COLO668 (cell line): ENCODE measurements around the gene SNRPA1.
"Not testable (repeated sequence)": the region's sequence is repeated elsewhere in the genome, so short reads cannot be mapped to it uniquely, and the experiment has no call there.

Source experiments
- DNase-seq: peaks from one replicate; lab custom pipeline; 2025; ENCODE audit not compliant: unreplicated experiment; lab: John Stamatoyannopoulos, UW

The SNRPA1 gene

GRCh38 chr15:101294731-101295606 lies at the start of gene SNRPA1:
Gene SNRPA1, minus strand, starts transcription at chr15:101295248. Its CDS starts 70 bp downstream, at chr15:101295178.
- DNase-seq = peak; percentile 97

- no peak for DNase-seq
Measured at GRCh38 chr15:101342056-101342455, 47.0 kb upstream of the SNRPA1 start.

GRCh38 chr15:101338502-101339057 lies 43.5 kb upstream of the SNRPA1 start:
- DNase-seq = no peak

GRCh38 chr15:101337976-101338375 lies 42.9 kb upstream of the SNRPA1 start:
- no peak for DNase-seq

- not testable (repeated sequence) for DNase-seq
Measured at GRCh38 chr15:101333907-101334789, 39.1 kb upstream of the SNRPA1 start.

GRCh38 chr15:101332061-101332467 lies 37.0 kb upstream of the SNRPA1 start:
- no peak for DNase-seq

GRCh38 chr15:101329867-101330380 lies 34.9 kb upstream of the SNRPA1 start:
- DNase-seq = no peak

- DNase-seq = no peak
Measured at GRCh38 chr15:101329309-101329863, 34.3 kb upstream of the SNRPA1 start.

GRCh38 chr15:101328001-101328400 lies 33.0 kb upstream of the SNRPA1 start:
- DNase-seq = no peak

GRCh38 chr15:101327147-101327740 lies 32.2 kb upstream of the SNRPA1 start:
- DNase-seq = no peak

- no peak for DNase-seq
Measured at GRCh38 chr15:101326462-101327146, 31.6 kb upstream of the SNRPA1 start.

- no peak for DNase-seq
Measured at GRCh38 chr15:101326026-101326315, 30.9 kb upstream of the SNRPA1 start.

- no peak for DNase-seq
Measured at GRCh38 chr15:101325263-101326025, 30.4 kb upstream of the SNRPA1 start.

GRCh38 chr15:101324524-101325177 lies 29.6 kb upstream of the SNRPA1 start:
- no peak for DNase-seq

GRCh38 chr15:101323793-101324523 lies 28.9 kb upstream of the SNRPA1 start:
- DNase-seq = no peak

GRCh38 chr15:101322854-101323477 lies 27.9 kb upstream of the SNRPA1 start:
- DNase-seq = no peak

- no peak for DNase-seq
Measured at GRCh38 chr15:101322016-101322695, 27.1 kb upstream of the SNRPA1 start.
